ENCODE results near the gene TNPO1.
"Not testable (repeated sequence)": the region's sequence is repeated elsewhere in the genome, so short reads cannot be mapped to it uniquely, and the experiment has no call there.

The TNPO1 gene

GRCh38 chr5:72854419-72854818 is 38.0 kb downstream of the TNPO1 start:
- no peak for DNase-seq (ENCODE audit: low spot score)

GRCh38 chr5:72855821-72856220 is 39.4 kb downstream of the TNPO1 start:
- no peak for DNase-seq (ENCODE audit: low spot score)

GRCh38 chr5:72857396-72857795 is 40.9 kb downstream of the TNPO1 start:
- no peak for DNase-seq (ENCODE audit: low spot score)

GRCh38 chr5:72859127-72859526 is 42.7 kb downstream of the TNPO1 start:
- no peak for DNase-seq (ENCODE audit: low spot score)

- DNase-seq (ENCODE audit: low spot score) = peak; percentile 33
Observed at GRCh38 chr5:72860499-72860898, 44.0 kb downstream of the TNPO1 start.

- DNase-seq (ENCODE audit: low spot score) = no peak
Observed at GRCh38 chr5:72871366-72872024, 55.0 kb downstream of the TNPO1 start.

- DNase-seq (ENCODE audit: low spot score) = no peak
Observed at GRCh38 chr5:72878854-72879253, 62.4 kb downstream of the TNPO1 start.

- no peak for DNase-seq (ENCODE audit: low spot score)
Observed at GRCh38 chr5:72882989-72883388, 66.5 kb downstream of the TNPO1 start.

GRCh38 chr5:72883850-72884249 is 67.4 kb downstream of the TNPO1 start:
- no peak for DNase-seq (ENCODE audit: low spot score)

GRCh38 chr5:72884892-72885291 is 68.4 kb downstream of the TNPO1 start:
- no peak for DNase-seq (ENCODE audit: low spot score)

GRCh38 chr5:72885824-72886223 is 69.4 kb downstream of the TNPO1 start:
- no peak for DNase-seq (ENCODE audit: low spot score)

- DNase-seq (ENCODE audit: low spot score) = no peak
Observed at GRCh38 chr5:72888595-72888994, 72.1 kb downstream of the TNPO1 start.

- no peak for DNase-seq (ENCODE audit: low spot score)
Observed at GRCh38 chr5:72889324-72889723, 72.9 kb downstream of the TNPO1 start.

- DNase-seq (ENCODE audit: low spot score) = no peak
Observed at GRCh38 chr5:72892846-72893245, 76.4 kb downstream of the TNPO1 start.

GRCh38 chr5:72895758-72896157 is 79.3 kb downstream of the TNPO1 start:
- no peak for DNase-seq (ENCODE audit: low spot score)

- no peak for DNase-seq (ENCODE audit: low spot score)
Observed at GRCh38 chr5:72906806-72907205, 90.3 kb downstream of the TNPO1 start.

GRCh38 chr5:72908664-72909063 is 92.2 kb downstream of the TNPO1 start:
- no peak for DNase-seq (ENCODE audit: low spot score)

- no peak for DNase-seq (ENCODE audit: low spot score)
Observed at GRCh38 chr5:72917371-72917776, 100.9 kb downstream of the TNPO1 start.

GRCh38 chr5:72920690-72921502 is 104.4 kb downstream of the TNPO1 start:
- peak; percentile 28 for DNase-seq (ENCODE audit: low spot score)

- DNase-seq (ENCODE audit: low spot score) = no peak
Observed at GRCh38 chr5:72921886-72922285, 105.4 kb downstream of the TNPO1 start.

GRCh38 chr5:72922422-72922821 is 106.0 kb downstream of the TNPO1 start:
- no peak for DNase-seq (ENCODE audit: low spot score)

GRCh38 chr5:72925336-72926010 is 109.0 kb downstream of the TNPO1 start:
- no peak for DNase-seq (ENCODE audit: low spot score)

GRCh38 chr5:72932686-72933085 is 116.2 kb downstream of the TNPO1 start:
- DNase-seq (ENCODE audit: low spot score) = not testable (repeated sequence)

All from GM03348 (cell line).